Activated naive CD8-positive, alpha-beta T cell treated with anti-CD3 and anti-CD28 coated beads for 36 hours (primary cell): ENCODE results near the gene FYN. TPM values are rescaled to one million over a fixed set of nuclear protein-coding genes. Genes with fewer than 3 reads are reported as not detected.

Experiments used
- DNase-seq: peaks from one replicate; pipeline ENCODE4 v3.0.0; 2021
- H3K27ac Mint-ChIP-seq: one replicate; pipeline ENCODE4 v1.8.0; 2022; ENCODE audit warnings: mild to moderate bottlenecking, moderate library complexity, mixed read lengths
- H3K27me3 Mint-ChIP-seq: one replicate; pipeline ENCODE4 v1.8.0; 2022; ENCODE audit warnings: mild to moderate bottlenecking, mixed read lengths
- H3K36me3 Mint-ChIP-seq: one replicate; pipeline ENCODE4 v1.8.0; 2021; ENCODE audit warnings: mild to moderate bottlenecking, mixed read lengths
- H3K4me1 Mint-ChIP-seq: one replicate; pipeline ENCODE4 v1.8.0; 2021; ENCODE audit warnings: mixed read lengths
- H3K4me3 Mint-ChIP-seq: one replicate; pipeline ENCODE4 v1.8.0; 2022; ENCODE audit warnings: mild to moderate bottlenecking, moderate library complexity, mixed read lengths
- H3K9me3 Mint-ChIP-seq: one replicate; pipeline ENCODE4 v1.8.0; 2022; ENCODE audit warnings: mixed read lengths
- total RNA-seq, 2 experiments: library from RNA; stranded (reverse); gene quantifications; one replicate each; pipeline ENCODE4 v1.2.3, GENCODE V29; 2021

Gene FYN
- total RNA-seq, 2 experiments from 2014 or later, result 390 to 395 TPM

DNA sequence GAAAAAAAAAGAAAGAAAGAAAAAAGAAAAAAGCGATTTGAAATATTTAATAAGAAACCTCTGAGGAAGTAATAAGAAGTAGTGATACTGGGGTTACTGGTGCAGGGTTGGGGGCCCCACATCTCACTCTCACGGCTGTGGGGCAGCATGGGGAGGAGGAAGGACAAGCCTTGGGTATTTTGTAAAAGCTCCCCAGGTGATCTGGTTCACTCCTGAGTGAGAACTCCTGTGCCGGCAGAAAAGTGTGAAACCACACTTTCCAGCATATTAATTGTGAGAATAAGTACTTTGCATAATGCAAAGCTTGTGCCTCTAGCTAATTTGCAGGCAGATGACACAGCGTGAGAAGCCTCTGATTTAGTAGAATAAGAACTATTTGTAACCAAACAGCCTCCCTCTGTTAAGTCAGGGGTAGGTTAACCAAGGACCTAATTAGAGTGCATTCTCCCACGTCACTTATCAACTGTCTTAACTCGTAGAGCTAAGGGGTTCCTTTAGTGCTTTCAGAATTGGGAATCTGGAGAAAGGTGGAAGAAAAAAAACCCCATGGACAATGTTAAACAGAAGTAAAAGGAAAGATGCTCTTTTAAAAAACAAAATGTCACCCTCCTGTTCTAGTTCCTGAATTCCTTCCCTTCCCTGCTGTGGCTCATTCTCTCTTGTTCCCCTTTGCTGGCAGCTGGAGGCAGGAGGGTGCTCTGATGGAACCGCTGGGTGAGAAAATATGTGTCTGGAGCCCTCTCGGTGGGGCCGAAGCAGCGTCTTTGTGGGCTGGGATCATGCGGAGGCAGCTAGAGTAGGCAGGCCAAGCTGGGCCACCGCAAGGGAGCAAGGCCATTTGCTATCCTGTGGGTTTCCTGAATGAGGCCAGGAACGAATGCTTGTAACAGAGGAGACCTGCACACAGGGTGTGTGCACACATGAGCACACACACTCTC, 108.7 kb downstream of the FYN start:
- H3K4me1 Mint-ChIP-seq, result peaks cover 98% of the 10 kb centered on the region
- peak overlapping the region; percentile 97 for H3K27ac Mint-ChIP-seq
- H3K27me3 Mint-ChIP-seq, result no peaks in the 10 kb centered on the region
- peak overlapping the region; percentile 76 for H3K4me3 Mint-ChIP-seq
- H3K36me3 Mint-ChIP-seq, result peaks cover 83% of the 10 kb centered on the region
- DNase-seq, result peak; percentile 77
- peaks cover 7% of the 10 kb centered on the region for H3K9me3 Mint-ChIP-seq

DNA sequence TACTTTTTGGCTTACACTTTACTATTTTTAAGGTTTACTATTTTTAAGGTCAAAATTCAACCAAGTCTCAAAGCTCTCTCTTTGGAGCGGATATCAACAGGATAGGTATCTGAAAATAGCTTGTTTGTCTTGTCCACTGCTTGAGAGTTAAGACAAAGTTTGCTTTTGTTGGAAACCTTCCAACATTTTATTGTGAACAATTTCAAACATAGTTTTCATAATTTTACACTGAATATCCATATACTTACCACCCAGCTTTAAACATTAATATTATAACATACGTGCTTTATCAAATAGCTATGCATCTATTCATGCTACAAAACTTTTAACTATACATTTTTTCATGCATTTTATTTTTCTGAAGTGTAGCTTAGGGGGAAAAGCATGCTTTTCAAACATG, 109.9 kb downstream of the FYN start:
- Mint-ChIP-seq H3K27me3 (no peaks in the 10 kb centered on the region), H3K4me1 (peaks cover 98% of the 10 kb centered on the region), H3K36me3 (peaks cover 83% of the 10 kb centered on the region), H3K27ac (peak overlapping the region; percentile 97), H3K9me3 (peaks cover 7% of the 10 kb centered on the region), H3K4me3 (peak overlapping the region; percentile 25)
- no peak for DNase-seq

DNA sequence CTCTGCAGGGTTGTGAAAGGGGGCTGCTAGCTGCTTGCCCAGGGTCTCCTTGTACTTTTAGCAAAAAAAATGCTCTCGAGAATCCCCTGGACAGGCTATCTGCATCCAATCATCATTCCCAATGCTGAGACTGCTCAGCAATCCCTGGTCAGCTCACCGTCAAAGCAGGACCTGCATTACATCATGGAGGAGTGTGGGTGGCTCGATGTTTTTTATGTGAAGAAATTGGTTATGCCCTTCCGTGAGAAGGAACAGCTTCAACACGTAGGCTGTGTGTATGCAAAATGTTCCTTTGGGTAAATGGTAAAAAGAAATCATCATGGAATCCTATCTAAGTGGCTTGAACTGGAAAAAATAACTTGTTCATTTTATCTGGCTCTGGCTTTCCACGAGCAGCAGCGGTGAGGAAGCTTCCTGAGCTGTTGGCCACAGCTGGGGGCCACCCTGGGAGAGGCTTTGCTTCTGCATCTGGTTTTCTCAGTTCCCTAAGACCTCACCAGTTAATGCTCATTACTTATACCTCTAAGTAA, 111.4 kb downstream of the FYN start:
- Mint-ChIP-seq H3K27me3 (no peaks in the 10 kb centered on the region), H3K36me3 (peaks cover 82% of the 10 kb centered on the region), H3K4me1 (peaks cover 92% of the 10 kb centered on the region), H3K4me3 (peak overlapping the region; percentile 46), H3K9me3 (peaks cover 6% of the 10 kb centered on the region), H3K27ac (peak overlapping the region; percentile 97)
- DNase-seq, result peak; percentile 69

DNA sequence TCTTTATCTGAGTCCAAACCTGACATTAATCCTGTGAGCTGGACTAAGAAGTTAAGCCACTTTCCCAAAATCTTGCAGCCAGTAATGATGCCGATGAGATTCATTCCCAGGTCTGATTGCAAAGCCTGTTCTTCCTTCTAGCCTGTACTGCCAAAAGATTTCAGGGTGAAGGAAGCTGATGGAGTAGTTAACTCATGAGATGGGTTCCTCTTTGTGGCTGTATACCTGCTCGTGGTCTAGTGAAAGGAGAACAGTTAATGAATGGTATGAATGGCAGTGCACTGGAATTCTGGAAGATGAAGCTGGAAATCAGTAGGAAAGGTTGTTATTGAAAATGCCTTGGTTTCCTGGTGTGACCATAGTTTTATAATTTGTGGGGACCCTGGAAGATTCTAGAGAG, 112.0 kb downstream of the FYN start:
- Mint-ChIP-seq H3K4me1 (peaks cover 88% of the 10 kb centered on the region), H3K27me3 (no peaks in the 10 kb centered on the region), H3K27ac (peak overlapping the region; percentile 97), H3K36me3 (peaks cover 78% of the 10 kb centered on the region), H3K4me3 (peak overlapping the region; percentile 67), H3K9me3 (peaks cover 3% of the 10 kb centered on the region)
- DNase-seq, result no peak

- DNase-seq, result peak; percentile 38
- Mint-ChIP-seq H3K9me3 (peaks cover 3% of the 10 kb centered on the region), H3K27ac (peak overlapping the region; percentile 97), H3K4me1 (peaks cover 86% of the 10 kb centered on the region), H3K4me3 (peak overlapping the region; percentile 86), H3K36me3 (peaks cover 76% of the 10 kb centered on the region), H3K27me3 (no peaks in the 10 kb centered on the region)
Measured at GRCh38 chr6:111759836-111760785, 113.1 kb downstream of the FYN start.

DNA sequence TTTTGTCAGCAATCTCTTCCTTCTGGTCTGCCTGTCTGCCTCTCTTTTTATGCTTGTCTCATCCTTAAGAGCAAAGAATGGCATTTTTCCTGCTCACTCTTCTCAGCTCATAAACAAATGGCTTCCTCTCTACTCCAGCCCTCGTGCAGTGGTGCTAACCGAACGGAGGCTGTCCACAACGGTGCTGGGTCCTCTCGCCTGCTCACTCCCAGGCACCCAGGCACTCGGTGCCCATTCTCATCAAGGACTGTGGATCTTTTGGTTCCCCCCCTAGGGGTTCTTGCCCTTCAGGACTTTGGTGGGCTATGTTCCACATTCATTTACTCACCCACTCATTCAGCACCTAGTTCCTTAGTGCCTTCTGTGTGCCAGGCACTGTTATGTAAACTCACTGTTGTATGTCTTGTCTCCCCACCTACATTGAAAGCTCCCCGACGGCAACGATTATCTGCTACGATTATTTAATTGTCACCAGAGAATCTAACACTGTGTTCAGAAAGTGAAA, 113.9 kb downstream of the FYN start:
- H3K4me1 Mint-ChIP-seq, result peaks cover 84% of the 10 kb centered on the region
- H3K36me3 Mint-ChIP-seq, result peaks cover 74% of the 10 kb centered on the region
- no peak for DNase-seq
- H3K4me3 Mint-ChIP-seq, result peak overlapping the region; percentile 86
- no peaks in the 10 kb centered on the region for H3K27me3 Mint-ChIP-seq
- peak overlapping the region; percentile 97 for H3K27ac Mint-ChIP-seq
- H3K9me3 Mint-ChIP-seq, result no peaks in the 10 kb centered on the region

DNA sequence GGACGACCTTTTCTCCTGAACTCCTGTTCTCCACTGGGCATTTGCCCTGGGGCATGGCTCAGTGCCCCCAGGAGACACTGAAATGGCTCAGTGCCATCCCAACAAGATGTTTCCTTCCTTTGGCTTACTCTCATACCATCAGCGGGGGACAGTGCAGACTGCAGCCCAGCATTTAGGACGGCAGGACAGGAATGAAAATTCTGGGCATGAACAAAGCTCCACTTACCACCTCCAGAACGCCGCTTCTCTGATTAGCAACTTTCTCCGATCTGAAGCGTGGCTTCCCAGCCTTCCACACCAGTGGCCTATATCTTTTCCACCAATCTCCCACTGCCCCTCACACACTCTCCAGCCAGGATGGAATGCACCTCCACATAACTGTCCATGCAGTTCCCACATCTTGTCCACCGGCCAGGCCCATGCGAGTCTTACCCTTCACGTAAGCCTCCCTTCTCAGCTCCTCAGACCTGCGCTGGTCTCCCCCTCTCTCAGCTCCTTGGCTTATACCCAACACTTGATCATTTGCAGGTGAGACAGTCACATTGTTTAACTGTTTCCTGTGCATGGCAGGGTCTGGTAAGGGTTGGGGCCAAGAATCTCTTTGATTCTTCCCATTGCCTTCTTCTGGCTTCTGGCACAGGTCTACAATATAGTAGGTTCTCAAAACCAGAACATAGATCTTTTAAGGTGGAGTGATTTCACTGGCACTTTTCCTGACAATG, 114.5 kb downstream of the FYN start:
- Mint-ChIP-seq H3K36me3 (peaks cover 77% of the 10 kb centered on the region), H3K4me3 (peak overlapping the region; percentile 86), H3K4me1 (peaks cover 85% of the 10 kb centered on the region), H3K9me3 (no peaks in the 10 kb centered on the region), H3K27me3 (no peaks in the 10 kb centered on the region), H3K27ac (peak overlapping the region; percentile 97)
- no peak for DNase-seq

DNA sequence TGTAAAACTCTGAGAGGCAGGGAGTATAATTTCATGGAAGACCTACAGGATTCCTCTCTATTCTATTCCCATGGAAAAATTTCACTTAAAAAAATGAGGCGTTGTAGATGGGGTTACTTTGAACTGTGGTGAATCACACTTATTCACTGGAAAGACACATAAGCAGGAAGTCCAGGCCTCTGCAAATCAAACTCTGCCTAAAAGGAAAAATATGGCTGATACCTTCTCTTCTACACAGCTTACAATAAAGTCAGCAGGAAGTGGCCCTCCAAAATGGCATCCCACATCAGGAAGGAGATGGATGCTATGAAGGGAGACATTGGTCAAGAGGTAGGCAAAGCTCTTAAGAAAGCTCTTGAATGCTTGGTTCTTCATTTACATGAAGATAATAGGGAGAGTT, 115.9 kb downstream of the FYN start:
- H3K4me1 Mint-ChIP-seq, result peaks cover 85% of the 10 kb centered on the region
- peak overlapping the region; percentile 86 for H3K4me3 Mint-ChIP-seq
- no peaks in the 10 kb centered on the region for H3K9me3 Mint-ChIP-seq
- H3K27me3 Mint-ChIP-seq, result no peaks in the 10 kb centered on the region
- DNase-seq, result no peak
- peak overlapping the region; percentile 97 for H3K27ac Mint-ChIP-seq
- H3K36me3 Mint-ChIP-seq, result peaks cover 78% of the 10 kb centered on the region

GRCh38 chr6:111754423-111754822, 118.8 kb downstream of the FYN start:
- Mint-ChIP-seq H3K4me3 (peak overlapping the region; percentile 20), H3K9me3 (no peaks in the 10 kb centered on the region), H3K36me3 (peaks cover 81% of the 10 kb centered on the region), H3K27me3 (no peaks in the 10 kb centered on the region), H3K27ac (peak overlapping the region; percentile 80), H3K4me1 (peaks cover 80% of the 10 kb centered on the region)
- DNase-seq, result no peak

- H3K4me1 Mint-ChIP-seq, result peaks cover 80% of the 10 kb centered on the region
Measured at GRCh38 chr6:111753573-111753972, 119.7 kb downstream of the FYN start.

GRCh38 chr6:111752476-111752875, 120.8 kb downstream of the FYN start:
- Mint-ChIP-seq H3K4me3 (peak overlapping the region; percentile 6), H3K27ac (peak overlapping the region; percentile 80), H3K36me3 (peaks cover 75% of the 10 kb centered on the region), H3K27me3 (no peaks in the 10 kb centered on the region), H3K4me1 (peaks cover 83% of the 10 kb centered on the region), H3K9me3 (no peaks in the 10 kb centered on the region)
- DNase-seq, result no peak

More at GRCh38 chr6:111753573-111753972, 119.7 kb downstream of the FYN start:
- peaks cover 76% of the 10 kb centered on the region for H3K36me3 Mint-ChIP-seq
- no peaks in the 10 kb centered on the region for H3K27me3 Mint-ChIP-seq
- H3K9me3 Mint-ChIP-seq, result no peaks in the 10 kb centered on the region
- DNase-seq, result no peak
- peak overlapping the region; percentile 32 for H3K4me3 Mint-ChIP-seq
- H3K27ac Mint-ChIP-seq, result peak overlapping the region; percentile 80

DNA sequence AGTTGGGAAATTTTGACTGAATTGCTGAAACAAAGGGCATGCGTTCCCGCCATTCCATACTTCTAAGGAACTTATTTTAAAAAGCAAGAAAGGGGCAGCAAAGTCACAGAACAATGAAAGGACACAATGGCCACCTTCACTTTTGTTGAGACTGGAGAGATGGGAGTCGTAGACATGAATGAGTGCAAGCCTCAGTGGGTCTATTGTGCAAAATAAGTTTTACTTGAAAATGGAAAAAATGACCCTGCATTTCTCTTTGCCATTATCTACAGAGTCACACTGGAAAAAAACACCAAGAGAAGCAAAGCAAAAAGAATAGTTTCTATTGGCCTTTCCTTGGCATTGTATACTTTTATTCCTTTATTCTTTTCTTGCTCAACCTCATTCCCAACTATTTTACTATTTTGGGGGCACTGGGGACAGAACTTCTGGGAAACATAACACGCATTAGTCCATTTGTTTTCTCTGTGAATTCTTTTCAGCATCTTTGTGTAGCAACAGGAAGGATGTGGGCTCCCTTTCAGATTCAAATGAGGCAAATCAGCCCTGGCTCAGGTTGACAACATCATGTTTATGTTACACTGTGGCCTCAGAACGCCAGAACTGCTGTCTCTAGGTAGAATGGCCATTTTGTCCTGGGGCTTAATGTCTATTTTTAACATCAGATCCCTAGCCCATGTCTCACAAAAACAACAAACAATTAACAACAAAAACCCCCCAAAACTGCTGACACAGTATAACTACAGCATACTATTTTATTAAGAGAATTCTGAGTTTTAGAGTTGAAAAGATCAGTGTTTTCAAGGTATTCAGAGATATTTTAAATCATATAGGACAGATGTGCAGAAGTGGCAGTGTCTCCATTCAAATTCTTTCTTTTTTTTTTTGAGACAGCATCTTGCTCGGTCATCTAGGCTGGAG, 122.2 kb downstream of the FYN start:
- Mint-ChIP-seq H3K36me3 (peaks cover 72% of the 10 kb centered on the region), H3K27ac (peak overlapping the region; percentile 94), H3K27me3 (no peaks in the 10 kb centered on the region), H3K9me3 (no peaks in the 10 kb centered on the region), H3K4me3 (peak overlapping the region; percentile 45), H3K4me1 (peaks cover 89% of the 10 kb centered on the region)
- DNase-seq, result peak; percentile 43

- no peak for DNase-seq
- Mint-ChIP-seq H3K9me3 (no peaks in the 10 kb centered on the region), H3K27me3 (no peaks in the 10 kb centered on the region), H3K36me3 (peaks cover 73% of the 10 kb centered on the region), H3K27ac (peak overlapping the region; percentile 94), H3K4me3 (no peak overlapping the region), H3K4me1 (peaks cover 90% of the 10 kb centered on the region)
Measured at GRCh38 chr6:111750153-111750552, 123.1 kb downstream of the FYN start.
